ENCODE results near the gene PAK1. TPM values are rescaled to one million over a fixed set of nuclear protein-coding genes. Genes with fewer than 3 reads are reported as not detected.

Gene PAK1
- polyA plus RNA-seq, 3 donors: 128 to 195 (median 134) TPM

- peaks cover 0 to 1% (median 0%) of the 10 kb centered on the region in 3 donors for H3K27me3 Mint-ChIP-seq (ENCODE audit: low read depth in 3 of 3)
- peaks cover 58% of the 10 kb centered on the region for H3K4me1 Mint-ChIP-seq
- intact Hi-C loops (cut with micrococcal nuclease): loop anchor here in 1 of 2 donors (5.0 kb wide), 1 partner anchor 36 kb away; no protein-coding TSS in a partner anchor
- H4K20me1 ChIP-seq (ENCODE audit: insufficient read depth, low read length): peaks cover 48% of the 10 kb centered on the region
- H3K36me3 Mint-ChIP-seq: peaks cover 0 to 4% of the 10 kb centered on the region in 2 donors
- H3K4me3 ChIP-seq (replicated peaks in 1 of 3; ENCODE audit: low read depth in 2 of 3, low read length in 3 of 3): peak overlapping the region; percentile 44 to 79 (median 72)
- DNase-seq: peak; percentile 42 to 63 (median 59)
- H3K9me3 ChIP-seq (replicated peaks in 1 of 2; ENCODE audit: control insufficient read depth in 1 of 2, insufficient read depth in 1 of 2, low read length in 2 of 2): no peaks in the 10 kb centered on the region
- TF ChIP-seq CTCF (IDR thresholded peaks at IDR 0.05): no peak
- H3K27ac Mint-ChIP-seq: peak overlapping the region; percentile 83 to 95 (median 93)
- H3K36me3 ChIP-seq (replicated peaks in 1 of 2; ENCODE audit: control insufficient read depth in 1 of 2, insufficient read depth in 2 of 2, low read length in 2 of 2): peaks cover 4 to 9% of the 10 kb centered on the region in 2 donors
- WGBS (ENCODE audit: insufficient coverage): 0% methylated on average over 6 of the region's 6 CpGs
- peak overlapping the region; percentile 82 for H3K4me2 ChIP-seq (replicated peaks; ENCODE audit: extremely low read depth, low read length, poor library complexity, severe bottlenecking)
- peak overlapping the region; percentile 95 to 100 for H3K4me3 Mint-ChIP-seq
- peak overlapping the region; percentile 85 for H2AFZ ChIP-seq (ENCODE audit: insufficient read depth, low read depth, low read length, poor library complexity, severe bottlenecking)
- no peaks in the 10 kb centered on the region for H3K27me3 ChIP-seq (ENCODE audit: control insufficient read depth in 2 of 2, insufficient read depth in 2 of 2, low read length in 2 of 2)
- H3K27ac ChIP-seq (ENCODE audit: low read depth in 1 of 2, low read length in 2 of 2): peak overlapping the region; percentile 77 to 89
- no peaks in the 10 kb centered on the region for H3K9me3 Mint-ChIP-seq
- H3K4me1 ChIP-seq (ENCODE audit: control insufficient read depth in 1 of 2, insufficient read depth in 2 of 2, low read length in 2 of 2): peaks cover 54 to 65% of the 10 kb centered on the region in 2 donors
- peak overlapping the region; percentile 77 for H3K9ac ChIP-seq (ENCODE audit: insufficient read depth, low read length, poor library complexity, severe bottlenecking)
- H3K79me2 ChIP-seq (ENCODE audit: insufficient read depth, low read length): peaks cover 64% of the 10 kb centered on the region
These were observed 62.7 kb downstream of the PAK1 start for GRCh38 chr11:77411137-77411707.

GRCh38 chr11:77410076-77410827, 63.6 kb downstream of the PAK1 start:
- Histone ChIP-seq H3K4me3 (replicated peaks in 1 of 3; ENCODE audit: low read depth in 2 of 3, low read length in 3 of 3) (peak overlapping the region; percentile 44 to 79 (median 72)), H3K27me3 (ENCODE audit: control insufficient read depth in 2 of 2, insufficient read depth in 2 of 2, low read length in 2 of 2) (no peaks in the 10 kb centered on the region), H3K9ac (ENCODE audit: insufficient read depth, low read length, poor library complexity, severe bottlenecking) (peak overlapping the region; percentile 77), H3K4me1 (ENCODE audit: control insufficient read depth in 1 of 2, insufficient read depth in 2 of 2, low read length in 2 of 2) (peaks cover 54 to 72% of the 10 kb centered on the region in 2 donors), H2AFZ (ENCODE audit: insufficient read depth, low read depth, low read length, poor library complexity, severe bottlenecking) (no peak overlapping the region), H3K36me3 (replicated peaks in 1 of 2; ENCODE audit: control insufficient read depth in 1 of 2, insufficient read depth in 2 of 2, low read length in 2 of 2) (peaks cover 4 to 10% of the 10 kb centered on the region in 2 donors), H3K9me3 (replicated peaks in 1 of 2; ENCODE audit: control insufficient read depth in 1 of 2, insufficient read depth in 1 of 2, low read length in 2 of 2) (no peaks in the 10 kb centered on the region), H3K79me2 (ENCODE audit: insufficient read depth, low read length) (peaks cover 74% of the 10 kb centered on the region), H3K4me2 (replicated peaks; ENCODE audit: extremely low read depth, low read length, poor library complexity, severe bottlenecking) (peak overlapping the region; percentile 82), H4K20me1 (ENCODE audit: insufficient read depth, low read length) (peaks cover 58% of the 10 kb centered on the region), H3K27ac (ENCODE audit: low read depth in 1 of 2, low read length in 2 of 2) (peak overlapping the region; percentile 45 to 89)
- intact Hi-C loops (cut with micrococcal nuclease): loop anchor here in 1 of 2 donors (5.0 kb wide), 1 partner anchor 37 kb away; no protein-coding TSS in a partner anchor
- peaks cover 0 to 1% (median 0%) of the 10 kb centered on the region in 3 donors for H3K27me3 Mint-ChIP-seq (ENCODE audit: low read depth in 3 of 3)
- H3K36me3 Mint-ChIP-seq: peaks cover 0 to 4% of the 10 kb centered on the region in 2 donors
- DNase-seq: peak in 2 of 3 donors; percentile 36
- H3K9me3 Mint-ChIP-seq: no peaks in the 10 kb centered on the region
- no peak for TF ChIP-seq CTCF (IDR thresholded peaks at IDR 0.05)
- H3K4me3 Mint-ChIP-seq: peak overlapping the region; percentile 95 to 100
- 0% methylated on average over 4 of the region's 4 CpGs for WGBS (ENCODE audit: insufficient coverage)
- H3K27ac Mint-ChIP-seq: peak overlapping the region; percentile 83 to 95 (median 93)
- peaks cover 58% of the 10 kb centered on the region for H3K4me1 Mint-ChIP-seq
